AG04450 (cell line): ENCODE results near the gene PGF. TPM values are rescaled to one million over a fixed set of nuclear protein-coding genes. Genes with fewer than 3 reads are reported as not detected.

Experiments used
- CTCF ChIA-PET: fragments of 300-600, 350-600 bp; formaldehyde crosslinking; extraction: SDS; loops from one replicate; lab custom pipeline; 2022; ENCODE audit warnings: antibody characterized with exemption, inconsistent platforms; lab: Charles Lee
- POLR2A ChIA-PET: fragments of 350-600 bp; formaldehyde crosslinking; extraction: SDS; loops from one replicate; lab custom pipeline; 2021; ENCODE audit warnings: antibody characterized with exemption, inconsistent platforms; lab: Yijun Ruan, JAX
- DNase-seq: peaks from one replicate; pipeline ENCODE4 v3.0.0-alpha.2; 2011; ENCODE audit warnings: low read depth, low spot score
- H3K27ac ChIP-seq: one replicate; pipeline ENCODE4 v1.5.1; 2012; ENCODE audit warnings: low read depth, low read length, control low read depth
- H3K27me3 ChIP-seq: one replicate; pipeline ENCODE4 v1.6.0; 2012; ENCODE audit warnings: low read length; ENCODE audit not compliant: control insufficient read depth, insufficient read depth
- H3K4me3 ChIP-seq: 2 replicates; pipeline ENCODE4 v1.5.1; 2011; ENCODE audit warnings: mild to moderate bottlenecking, low read depth, low read length, control low read depth
- H3K9me3 ChIP-seq: 2 replicates; pipeline ENCODE4 v1.5.1; 2012; ENCODE audit warnings: low read length; ENCODE audit not compliant: control insufficient read depth, insufficient read depth
- polyA plus RNA-seq: library from polyadenylated mRNA; depleted of rRNA; stranded (reverse); fragments of >200 nt; gene quantifications from 2 replicates; pipeline ENCODE4 v1.2.3, GENCODE V29; 2011
- TF ChIP-seq, protein P1 (sequence below): IDR thresholded peaks from 2 replicates; pipeline ENCODE4 v1.5.1; 2011; ENCODE audit warnings: low read depth, low read length, control low read depth, inconsistent platforms

PGF gene
- polyA plus RNA-seq, 1 experiment = 0.63 TPM

GRCh38 chr14:74908861-74909341, 46.5 kb downstream of the PGF start:
- Histone ChIP-seq H3K9me3 (no peaks in the 10 kb centered on the region), H3K27me3 (no peaks in the 10 kb centered on the region), H3K27ac (no peak overlapping the region), H3K4me3 (no peak overlapping the region)
- DNase-seq = no peak
- ChIA-PET POLR2A (no interaction called here), CTCF (interaction anchor here (4.5 to 5.8 kb wide), 3 partner anchors 48 to 180 kb away, joined by 39 to 227 read pairs (median 44); no protein-coding TSS in a partner anchor)
- TF ChIP-seq, protein P1, sequence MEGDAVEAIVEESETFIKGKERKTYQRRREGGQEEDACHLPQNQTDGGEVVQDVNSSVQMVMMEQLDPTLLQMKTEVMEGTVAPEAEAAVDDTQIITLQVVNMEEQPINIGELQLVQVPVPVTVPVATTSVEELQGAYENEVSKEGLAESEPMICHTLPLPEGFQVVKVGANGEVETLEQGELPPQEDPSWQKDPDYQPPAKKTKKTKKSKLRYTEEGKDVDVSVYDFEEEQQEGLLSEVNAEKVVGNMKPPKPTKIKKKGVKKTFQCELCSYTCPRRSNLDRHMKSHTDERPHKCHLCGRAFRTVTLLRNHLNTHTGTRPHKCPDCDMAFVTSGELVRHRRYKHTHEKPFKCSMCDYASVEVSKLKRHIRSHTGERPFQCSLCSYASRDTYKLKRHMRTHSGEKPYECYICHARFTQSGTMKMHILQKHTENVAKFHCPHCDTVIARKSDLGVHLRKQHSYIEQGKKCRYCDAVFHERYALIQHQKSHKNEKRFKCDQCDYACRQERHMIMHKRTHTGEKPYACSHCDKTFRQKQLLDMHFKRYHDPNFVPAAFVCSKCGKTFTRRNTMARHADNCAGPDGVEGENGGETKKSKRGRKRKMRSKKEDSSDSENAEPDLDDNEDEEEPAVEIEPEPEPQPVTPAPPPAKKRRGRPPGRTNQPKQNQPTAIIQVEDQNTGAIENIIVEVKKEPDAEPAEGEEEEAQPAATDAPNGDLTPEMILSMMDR = no peak

DNA sequence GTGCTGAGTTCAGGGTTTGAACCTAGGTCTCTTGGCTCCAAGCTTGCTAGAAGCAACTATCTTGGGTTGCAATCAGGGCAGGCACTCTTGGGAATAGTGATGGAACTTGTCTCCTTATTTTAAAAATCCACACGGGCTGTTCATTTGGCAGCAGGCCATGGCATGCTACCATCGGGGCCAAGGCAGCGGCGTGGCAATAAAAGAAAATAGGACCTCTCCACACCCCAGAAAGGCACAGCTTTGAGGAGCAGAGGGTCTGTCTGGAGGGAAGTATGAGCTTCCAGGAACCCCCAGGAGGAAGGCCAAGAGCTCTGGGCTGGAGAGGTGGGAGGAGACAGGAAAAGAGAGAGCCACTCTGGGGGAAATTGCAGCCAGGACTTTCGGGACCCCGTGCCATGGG, 47.7 kb downstream of the PGF start:
- no peaks in the 10 kb centered on the region for H3K9me3 ChIP-seq
- no peaks in the 10 kb centered on the region for H3K27me3 ChIP-seq
- no peak for DNase-seq
- no peak overlapping the region for H3K4me3 ChIP-seq
- TF ChIP-seq, protein P1 = no peak
- ChIA-PET CTCF (interaction anchor here (1.5 to 5.8 kb wide), 4 partner anchors 13 to 299 kb away, joined by 5 to 227 read pairs (median 58); no protein-coding TSS in a partner anchor), POLR2A (interaction anchor here (0.6 to 1.0 kb wide), 2 partner anchors 47 to 56 kb away, joined by 5 to 6 read pairs; no protein-coding TSS in a partner anchor)
- H3K27ac ChIP-seq = no peak overlapping the region

DNA sequence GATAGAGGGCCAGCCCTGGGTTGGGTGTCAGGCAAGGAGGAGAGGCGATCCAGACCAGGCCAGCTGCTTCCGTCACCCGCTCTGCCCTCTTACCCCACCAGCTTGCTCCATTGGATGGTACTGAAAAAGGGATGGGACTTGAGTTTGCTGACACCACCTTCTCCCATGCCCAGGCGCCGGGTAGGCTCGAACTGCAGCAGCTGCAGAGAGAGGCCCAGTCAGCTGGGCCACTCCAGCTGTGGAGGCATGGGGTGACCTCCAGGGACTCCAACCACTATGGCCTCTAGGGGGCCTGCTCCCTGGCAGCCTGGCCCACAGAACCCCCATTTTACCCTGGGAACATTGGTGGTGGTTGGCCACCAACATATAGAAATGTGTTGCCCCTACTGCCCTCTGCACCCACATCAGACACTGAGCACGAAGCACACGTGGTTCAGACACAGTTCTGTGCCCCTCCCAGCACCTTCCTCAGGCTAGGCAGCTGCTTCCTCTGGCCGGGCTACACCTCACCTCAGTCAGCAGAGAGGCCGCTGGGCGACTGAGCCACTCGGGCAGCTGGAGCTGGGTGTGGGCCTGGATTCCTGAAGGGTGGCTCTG, 48.4 kb downstream of the PGF start:
- ChIA-PET POLR2A (interaction anchor here (1.0 kb wide), 1 partner anchor 46 kb away, joined by 6 read pairs; no protein-coding TSS in a partner anchor), CTCF (interaction anchor here (1.5 to 5.8 kb wide), 6 partner anchors 11 to 298 kb away, joined by 5 to 227 read pairs (median 45); partner anchors contain the start of gene PROX2)
- no peaks in the 10 kb centered on the region for H3K9me3 ChIP-seq
- TF ChIP-seq, protein P1 = peak; percentile 28
- H3K27me3 ChIP-seq = no peaks in the 10 kb centered on the region
- H3K4me3 ChIP-seq = no peak overlapping the region
- no peak for DNase-seq
- H3K27ac ChIP-seq = no peak overlapping the region

- POLR2A ChIA-PET = interaction anchor here (0.6 to 1.6 kb wide), 5 partner anchors 10 to 297 kb away, joined by 3 to 6 read pairs (median 5); no protein-coding TSS in a partner anchor
- H3K4me3 ChIP-seq = no peak overlapping the region
- H3K27me3 ChIP-seq = no peaks in the 10 kb centered on the region
- no peak for DNase-seq
- TF ChIP-seq, protein P1 = peak; percentile 96
- no peaks in the 10 kb centered on the region for H3K9me3 ChIP-seq
- CTCF ChIA-PET = interaction anchor here (0.5 to 5.8 kb wide), 36 partner anchors 10 to 296 kb away, joined by 3 to 227 read pairs (median 4); partner anchors contain the start of genes ACYP1, PROX2 and RPS6KL1
- H3K27ac ChIP-seq = no peak overlapping the region
Observed at GRCh38 chr14:74905595-74906142, 49.7 kb downstream of the PGF start.
